Islet precursor cell (in vitro differentiated cells): ENCODE data around the gene TF.
A peak's percentile ranks its signal among the peaks of the same experiment; 100 is the strongest.

Experiments
- DNase-seq: peaks from one replicate; pipeline ENCODE4 v3.0.0-alpha.2; 2018

Gene TF

GRCh38 chr3:133820129-133820528 lies 73.9 kb downstream of the TF start:
- DNase-seq, result no peak

- no peak for DNase-seq
Observed at GRCh38 chr3:133820889-133821675, 74.9 kb downstream of the TF start.

- peak; percentile 64 for DNase-seq
Observed at GRCh38 chr3:133821767-133822638, 75.8 kb downstream of the TF start.

- DNase-seq, result peak; percentile 32
Observed at GRCh38 chr3:133824961-133825485, 78.8 kb downstream of the TF start.

GRCh38 chr3:133825969-133826727 lies 80.0 kb downstream of the TF start:
- peak; percentile 29 for DNase-seq

- DNase-seq, result peak; percentile 35
Observed at GRCh38 chr3:133827136-133827535, 80.9 kb downstream of the TF start.

- DNase-seq, result peak; percentile 37
Observed at GRCh38 chr3:133827684-133828083, 81.5 kb downstream of the TF start.

- peak; percentile 60 for DNase-seq
Observed at GRCh38 chr3:133828576-133829309, 82.5 kb downstream of the TF start.

GRCh38 chr3:133829310-133829707 lies 83.1 kb downstream of the TF start:
- DNase-seq, result peak; percentile 37

GRCh38 chr3:133830071-133830470 lies 83.9 kb downstream of the TF start:
- DNase-seq, result peak; percentile 29

GRCh38 chr3:133831966-133832801 lies 86.0 kb downstream of the TF start:
- peak; percentile 52 for DNase-seq

GRCh38 chr3:133832802-133833144 lies 86.6 kb downstream of the TF start:
- peak; percentile 56 for DNase-seq

- DNase-seq, result peak; percentile 41
Observed at GRCh38 chr3:133833267-133833666, 87.1 kb downstream of the TF start.

- DNase-seq, result peak; percentile 43
Observed at GRCh38 chr3:133833880-133834620, 87.9 kb downstream of the TF start.

GRCh38 chr3:133834621-133835417 lies 88.6 kb downstream of the TF start:
- DNase-seq, result peak; percentile 43

- DNase-seq, result no peak
Observed at GRCh38 chr3:133835418-133835743, 89.2 kb downstream of the TF start.

- peak; percentile 32 for DNase-seq
Observed at GRCh38 chr3:133835961-133836360, 89.8 kb downstream of the TF start.

- peak; percentile 34 for DNase-seq
Observed at GRCh38 chr3:133836497-133837158, 90.4 kb downstream of the TF start.
